NCI-H2171 (cell line): ENCODE results near the gene ZNF362.

ENCODE experiments used
- DNase-seq: peaks from one replicate; lab custom pipeline; 2025; lab: John Stamatoyannopoulos, UW

Gene ZNF362

GRCh38 chr1:33346927-33347649 is 90.8 kb downstream of the ZNF362 start:
- no peak for DNase-seq

GRCh38 chr1:33347650-33347992 is 91.3 kb downstream of the ZNF362 start:
- no peak for DNase-seq

- DNase-seq: no peak
Observed at GRCh38 chr1:33348194-33348593, 91.9 kb downstream of the ZNF362 start.

- DNase-seq: no peak
Observed at GRCh38 chr1:33348676-33349080, 92.4 kb downstream of the ZNF362 start.

- no peak for DNase-seq
Observed at GRCh38 chr1:33349081-33349759, 92.9 kb downstream of the ZNF362 start.

GRCh38 chr1:33349778-33350610 is 93.7 kb downstream of the ZNF362 start:
- DNase-seq: peak; percentile 88
